Mesodermal cell (in vitro differentiated cells): ENCODE data around the gene ZNF606. TPM values are rescaled to one million over a fixed set of nuclear protein-coding genes. Genes with fewer than 3 reads are reported as not detected.

ENCODE experiments used
- H3K27ac ChIP-seq: 2 replicates; pipeline ENCODE4 v1.7.0; 2013; ENCODE audit warnings: mild to moderate bottlenecking, low read depth, low read length, moderate library complexity; ENCODE audit not compliant: severe bottlenecking
- H3K36me3 ChIP-seq: 2 replicates; pipeline ENCODE4 v1.7.1; 2013; ENCODE audit warnings: mild to moderate bottlenecking, low read length, moderate library complexity; ENCODE audit not compliant: control insufficient read depth, insufficient read depth
- H3K4me1 ChIP-seq: one replicate; pipeline ENCODE4 v1.7.1; 2013; ENCODE audit warnings: mild to moderate bottlenecking, low read length; ENCODE audit not compliant: insufficient read depth, control insufficient read depth, poor library complexity, severe bottlenecking
- H3K4me3 ChIP-seq: 2 replicates; pipeline ENCODE4 v1.7.0; 2013; ENCODE audit warnings: low read length, control low read depth, mild to moderate bottlenecking; ENCODE audit not compliant: insufficient read depth, poor library complexity, severe bottlenecking; ENCODE audit errors: extremely low read depth
- H3K9me3 ChIP-seq: 2 replicates; pipeline ENCODE4 v1.7.1; 2013; ENCODE audit warnings: mild to moderate bottlenecking, low read length, moderate library complexity; ENCODE audit not compliant: control insufficient read depth
- WGBS, 2 experiments: methylation state at CpG; one replicate each; pipeline ENCODE4 v1.1.5; 2013; ENCODE audit warnings: missing lambda C conversion rate in 2 of 2; ENCODE audit not compliant: insufficient coverage in 2 of 2; 5-methylcytosine and 5-hydroxymethylcytosine counted together
- polyA plus RNA-seq, 2 experiments: library from polyadenylated mRNA; stranded (reverse); fragments of 50-300 nt; gene quantifications; one replicate each; pipeline ENCODE4 v1.2.3, GENCODE V29; 2013

Gene ZNF606
- polyA plus RNA-seq (2013, experiment 1 of 2): 12.3 TPM
- 13.3 TPM for polyA plus RNA-seq (2013, experiment 2 of 2)

DNA sequence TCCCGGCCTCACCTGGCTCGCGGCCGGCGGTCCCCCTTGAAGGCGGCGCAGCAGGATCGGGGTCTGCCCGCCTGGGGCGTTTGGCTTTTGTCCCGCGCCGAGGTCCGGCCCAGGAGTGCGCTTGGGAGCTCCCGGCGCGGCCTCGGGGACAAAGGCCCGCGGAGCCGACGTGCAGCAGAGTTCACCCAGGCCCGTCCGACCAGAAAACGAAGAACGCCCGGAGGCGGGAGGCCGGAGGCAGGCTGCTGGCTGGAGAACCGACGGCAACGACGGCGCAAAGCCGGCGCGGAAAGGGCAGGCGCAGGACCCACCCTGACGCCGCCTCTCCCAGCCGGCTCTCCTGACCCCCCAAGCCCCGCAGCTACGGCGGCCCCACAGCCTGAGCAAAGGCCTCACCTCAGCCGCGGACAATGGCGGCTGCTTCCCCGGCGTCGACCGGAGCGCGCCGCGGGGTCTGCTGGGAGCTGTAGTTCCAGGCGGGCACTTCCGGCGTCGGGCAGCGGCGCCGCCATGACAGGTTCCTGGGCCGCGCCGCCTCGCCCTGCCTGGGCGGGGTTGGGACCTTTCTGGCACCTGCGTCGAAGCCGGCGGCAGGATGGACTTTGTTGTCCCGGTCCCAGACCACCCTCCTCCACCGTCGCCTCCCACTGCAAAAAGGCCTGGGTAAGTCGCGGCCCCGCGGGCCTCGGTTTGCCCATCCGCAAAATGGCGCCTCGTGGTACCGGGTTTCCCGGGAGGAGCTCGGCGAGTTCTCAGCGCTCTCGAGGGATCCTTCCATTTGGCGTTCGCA lies at the start of gene ZNF606:
ZNF606 (minus strand) TSS at position 437 of the 790 bp plus-strand sequence. CDS start 1,501 bp downstream, outside the sequence.
- Histone ChIP-seq H3K9me3 (peaks cover 84% of the 10 kb centered on the region), H3K27ac (peak within 1 kb of the TSS; percentile 88), H3K4me3 (peak within 1 kb of the TSS; percentile 95), H3K4me1 (no peaks in the 10 kb centered on the region), H3K36me3 (peaks cover 81% of the 10 kb centered on the region)
- 0 to 1% methylated on average over 81 to 83 of the region's 91 CpGs for WGBS, 2 experiments

- WGBS, 2 experiments: 92 to 93% methylated on average over 3 to 12 of the region's 16 CpGs
- Histone ChIP-seq H3K36me3 (no peaks in the 10 kb centered on the region), H3K4me1 (no peaks in the 10 kb centered on the region), H3K4me3 (no peak overlapping the region), H3K9me3 (peaks cover 65% of the 10 kb centered on the region), H3K27ac (no peak overlapping the region)
Measured at GRCh38 chr19:58052256-58052655, 49.6 kb upstream of the ZNF606 start.

GRCh38 chr19:58047672-58048071 lies 45.1 kb upstream of the ZNF606 start:
- 82 to 87% methylated on average over 9 to 12 of the region's 12 CpGs for WGBS, 2 experiments
- no peaks in the 10 kb centered on the region for H3K4me1 ChIP-seq
- H3K27ac ChIP-seq: no peak overlapping the region
- no peaks in the 10 kb centered on the region for H3K36me3 ChIP-seq
- H3K9me3 ChIP-seq: peaks cover 70% of the 10 kb centered on the region
- H3K4me3 ChIP-seq: no peak overlapping the region

- 47 to 51% methylated on average over 7 of the region's 7 CpGs for WGBS, 2 experiments
- H3K4me1 ChIP-seq: no peaks in the 10 kb centered on the region
- peaks cover 64% of the 10 kb centered on the region for H3K9me3 ChIP-seq
- H3K4me3 ChIP-seq: no peak overlapping the region
- H3K27ac ChIP-seq: no peak overlapping the region
- H3K36me3 ChIP-seq: no peaks in the 10 kb centered on the region
Measured at GRCh38 chr19:58046856-58047255, 44.2 kb upstream of the ZNF606 start.

DNA sequence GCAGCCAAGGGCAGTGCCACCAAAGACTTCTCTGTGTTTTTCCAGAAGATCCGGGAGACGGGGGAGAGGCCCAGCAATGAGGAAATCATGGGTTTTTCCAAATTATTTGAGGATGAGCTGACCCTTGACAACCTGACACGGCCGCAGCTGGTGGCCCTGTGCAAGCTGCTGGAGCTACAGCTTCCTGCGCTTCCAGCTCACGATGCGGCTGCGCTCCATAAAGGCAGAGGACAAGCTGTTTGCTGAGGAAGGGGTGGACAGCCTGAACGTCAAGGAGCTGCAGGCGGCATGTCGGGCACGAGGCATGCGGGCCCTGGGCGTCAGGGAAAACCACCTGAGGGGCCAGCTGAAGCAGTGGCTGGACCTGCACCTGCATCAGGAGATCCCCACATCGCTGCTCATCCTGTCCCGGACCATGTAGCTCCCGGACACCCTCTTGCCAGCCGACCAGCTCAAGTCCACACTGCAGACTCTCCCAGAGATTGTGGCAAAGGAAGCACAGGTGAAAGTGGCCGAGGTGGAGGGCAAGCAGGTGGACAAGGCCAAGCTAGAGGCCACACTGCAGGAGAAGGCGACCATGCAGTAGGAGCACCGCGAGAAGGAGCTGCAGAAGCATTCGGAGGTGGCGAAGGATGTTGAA lies 42.9 kb upstream of the ZNF606 start:
- H3K9me3 ChIP-seq: peaks cover 64% of the 10 kb centered on the region
- H3K4me1 ChIP-seq: no peaks in the 10 kb centered on the region
- no peak overlapping the region for H3K4me3 ChIP-seq
- H3K36me3 ChIP-seq: no peaks in the 10 kb centered on the region
- H3K27ac ChIP-seq: no peak overlapping the region
- 79 to 86% methylated on average over 24 of the region's 24 CpGs for WGBS, 2 experiments

DNA sequence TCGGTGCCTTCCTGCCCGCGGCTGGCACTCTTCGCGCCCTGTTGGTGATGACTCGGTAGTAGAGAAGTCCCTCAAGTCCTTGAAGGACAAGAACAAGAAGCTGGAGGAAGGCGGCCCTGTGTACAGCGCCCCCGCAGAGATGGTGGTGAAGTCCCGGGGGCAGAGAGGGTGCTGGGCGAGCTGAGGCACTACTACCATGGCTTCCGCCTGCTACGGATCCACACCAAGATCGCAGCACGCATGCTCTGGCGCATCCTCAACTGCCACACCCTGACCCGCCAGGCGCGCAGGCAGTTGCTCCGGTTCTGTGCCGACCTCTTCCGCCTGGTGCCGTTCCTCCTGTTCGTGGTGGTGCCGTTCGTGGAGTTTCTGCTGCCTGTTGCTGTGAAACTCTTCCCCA lies 42.3 kb upstream of the ZNF606 start:
- Histone ChIP-seq H3K36me3 (no peaks in the 10 kb centered on the region), H3K4me3 (no peak overlapping the region), H3K4me1 (no peaks in the 10 kb centered on the region), H3K9me3 (peaks cover 63% of the 10 kb centered on the region), H3K27ac (no peak overlapping the region)
- WGBS, 2 experiments: 95 to 97% methylated on average over 23 to 26 of the region's 26 CpGs

- Histone ChIP-seq H3K4me3 (no peak overlapping the region), H3K4me1 (no peaks in the 10 kb centered on the region), H3K9me3 (peaks cover 59% of the 10 kb centered on the region), H3K36me3 (no peaks in the 10 kb centered on the region), H3K27ac (no peak overlapping the region)
- 93% methylated on average over 32 to 40 of the region's 42 CpGs for WGBS, 2 experiments
Measured at GRCh38 chr19:58044391-58044790, 41.8 kb upstream of the ZNF606 start.

- Histone ChIP-seq H3K4me3 (no peak overlapping the region), H3K4me1 (no peaks in the 10 kb centered on the region), H3K36me3 (no peaks in the 10 kb centered on the region), H3K27ac (no peak overlapping the region), H3K9me3 (peaks cover 48% of the 10 kb centered on the region)
- 75 to 81% methylated on average over 46 to 47 of the region's 54 CpGs for WGBS, 2 experiments
Measured at GRCh38 chr19:58042495-58043340, 40.1 kb upstream of the ZNF606 start.

GRCh38 chr19:58040751-58041525 lies 38.3 kb upstream of the ZNF606 start:
- Histone ChIP-seq H3K27ac (no peak overlapping the region), H3K9me3 (peaks cover 35% of the 10 kb centered on the region), H3K4me1 (no peaks in the 10 kb centered on the region), H3K4me3 (no peak overlapping the region), H3K36me3 (no peaks in the 10 kb centered on the region)
- 76 to 83% methylated on average over 21 of the region's 21 CpGs for WGBS, 2 experiments

DNA sequence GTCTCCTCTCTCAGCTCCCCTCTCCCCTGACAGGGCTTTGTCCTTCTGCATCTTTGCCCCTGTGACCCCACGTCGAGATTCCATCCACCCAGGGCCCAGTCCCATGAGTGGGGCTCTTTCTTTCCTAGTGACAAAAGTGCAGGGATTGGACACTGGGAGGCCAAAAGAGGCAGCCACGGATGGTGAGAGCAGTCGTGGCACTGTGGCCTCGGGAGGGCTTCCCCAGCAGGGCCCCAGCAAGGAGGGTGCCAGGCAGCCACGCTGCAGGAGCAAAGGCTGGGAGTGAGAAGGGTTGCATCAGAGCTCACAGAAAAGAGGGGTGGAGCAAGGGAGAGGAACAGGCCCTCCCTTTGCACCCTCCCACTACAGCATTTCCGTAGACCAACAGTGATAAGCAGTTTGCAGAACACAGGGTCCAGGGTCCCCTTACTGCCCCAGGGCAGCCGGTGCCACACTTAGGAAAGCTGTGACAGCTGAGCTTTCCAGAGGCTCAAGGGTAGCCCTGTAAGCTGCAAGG lies 36.1 kb upstream of the ZNF606 start:
- Histone ChIP-seq H3K36me3 (no peaks in the 10 kb centered on the region), H3K4me3 (no peak overlapping the region), H3K27ac (no peak overlapping the region), H3K4me1 (no peaks in the 10 kb centered on the region), H3K9me3 (peaks cover 38% of the 10 kb centered on the region)
- 45 to 59% methylated on average over 6 to 8 of the region's 8 CpGs for WGBS, 2 experiments
